ENCODE measurements around the gene GFY. TPM values are rescaled to one million over a fixed set of nuclear protein-coding genes. Genes with fewer than 3 reads are reported as not detected.
A peak's percentile ranks its signal among the peaks of the same experiment; 100 is the strongest.

The GFY gene
- total RNA-seq, 2 donors from 2014 or later: 0.18 TPM; not detected in 1

DNA sequence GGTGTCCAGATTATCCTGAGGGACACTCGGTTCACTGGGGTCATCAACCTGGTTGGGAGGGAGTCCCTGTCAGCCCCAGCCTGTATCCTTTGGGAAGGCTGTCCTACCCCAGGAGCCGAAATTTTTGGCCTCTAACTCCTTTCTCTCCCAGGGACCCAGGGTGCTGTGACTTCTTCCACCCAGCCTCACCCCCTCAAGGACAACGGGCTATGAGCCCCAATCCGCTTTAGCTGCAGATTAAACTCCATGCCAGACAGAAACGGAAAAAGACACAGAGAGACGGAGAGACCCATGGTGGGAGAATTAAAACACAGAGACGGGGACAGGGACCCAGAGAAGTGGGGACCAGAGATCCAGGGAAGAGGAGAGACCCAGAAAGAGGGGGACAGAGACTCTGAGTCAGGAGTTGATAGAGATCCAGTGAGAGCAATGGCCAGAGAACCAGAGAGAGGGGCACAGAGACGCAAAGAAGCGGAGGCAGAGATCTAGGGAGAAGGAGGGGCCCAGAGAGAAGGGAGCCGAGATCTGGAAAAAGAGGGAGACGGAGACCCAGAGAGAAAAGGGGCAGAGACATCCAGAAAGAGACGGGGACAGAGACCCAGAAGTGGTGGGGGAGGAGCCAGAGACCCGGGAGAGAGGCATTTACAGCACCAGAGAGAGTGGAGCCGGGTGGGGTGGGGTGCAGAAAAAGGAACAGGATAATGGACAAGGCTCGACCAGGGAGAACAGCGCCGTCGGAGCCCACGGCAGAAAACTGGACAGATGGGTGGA is 15.4 kb downstream of the GFY start:
- no peak overlapping the region for H3K4me3 ChIP-seq (ENCODE audit: low read length)
- Mint-ChIP-seq H3K4me3 (peak overlapping the region; percentile 26), H3K9me3 (peaks cover 2% of the 10 kb centered on the region), H3K36me3 (ENCODE audit: low read depth) (no peaks in the 10 kb centered on the region), H3K27ac (no peak overlapping the region), H3K4me1 (no peaks in the 10 kb centered on the region), H3K27me3 (ENCODE audit: insufficient read depth) (peaks cover 71% of the 10 kb centered on the region)
- no peaks in the 10 kb centered on the region for H3K36me3 ChIP-seq (ENCODE audit: control insufficient read depth, insufficient read depth, low read length)
- H3K9me3 ChIP-seq (ENCODE audit: control insufficient read depth, low read length): no peaks in the 10 kb centered on the region
- TF ChIP-seq, protein P1, sequence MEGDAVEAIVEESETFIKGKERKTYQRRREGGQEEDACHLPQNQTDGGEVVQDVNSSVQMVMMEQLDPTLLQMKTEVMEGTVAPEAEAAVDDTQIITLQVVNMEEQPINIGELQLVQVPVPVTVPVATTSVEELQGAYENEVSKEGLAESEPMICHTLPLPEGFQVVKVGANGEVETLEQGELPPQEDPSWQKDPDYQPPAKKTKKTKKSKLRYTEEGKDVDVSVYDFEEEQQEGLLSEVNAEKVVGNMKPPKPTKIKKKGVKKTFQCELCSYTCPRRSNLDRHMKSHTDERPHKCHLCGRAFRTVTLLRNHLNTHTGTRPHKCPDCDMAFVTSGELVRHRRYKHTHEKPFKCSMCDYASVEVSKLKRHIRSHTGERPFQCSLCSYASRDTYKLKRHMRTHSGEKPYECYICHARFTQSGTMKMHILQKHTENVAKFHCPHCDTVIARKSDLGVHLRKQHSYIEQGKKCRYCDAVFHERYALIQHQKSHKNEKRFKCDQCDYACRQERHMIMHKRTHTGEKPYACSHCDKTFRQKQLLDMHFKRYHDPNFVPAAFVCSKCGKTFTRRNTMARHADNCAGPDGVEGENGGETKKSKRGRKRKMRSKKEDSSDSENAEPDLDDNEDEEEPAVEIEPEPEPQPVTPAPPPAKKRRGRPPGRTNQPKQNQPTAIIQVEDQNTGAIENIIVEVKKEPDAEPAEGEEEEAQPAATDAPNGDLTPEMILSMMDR (conservative IDR thresholded peaks at IDR 0.05): no peak
- H3K4me1 ChIP-seq (ENCODE audit: control insufficient read depth, insufficient read depth, low read length): no peaks in the 10 kb centered on the region
- H3K27me3 ChIP-seq (ENCODE audit: control insufficient read depth, insufficient read depth, low read length, poor library complexity, severe bottlenecking): peaks cover 71% of the 10 kb centered on the region
- H3K27ac ChIP-seq (ENCODE audit: low read depth, low read length): no peak overlapping the region
- no peak overlapping the region for H3K9ac ChIP-seq (ENCODE audit: extremely low read depth, low read length, poor library complexity, severe bottlenecking)
- WGBS, 2 experiments (ENCODE audit: insufficient coverage in 1 of 2, insufficient read length in 1 of 2): 40 to 41% methylated on average over 14 to 19 of the region's 19 CpGs
- no peak for DNase-seq

DNA sequence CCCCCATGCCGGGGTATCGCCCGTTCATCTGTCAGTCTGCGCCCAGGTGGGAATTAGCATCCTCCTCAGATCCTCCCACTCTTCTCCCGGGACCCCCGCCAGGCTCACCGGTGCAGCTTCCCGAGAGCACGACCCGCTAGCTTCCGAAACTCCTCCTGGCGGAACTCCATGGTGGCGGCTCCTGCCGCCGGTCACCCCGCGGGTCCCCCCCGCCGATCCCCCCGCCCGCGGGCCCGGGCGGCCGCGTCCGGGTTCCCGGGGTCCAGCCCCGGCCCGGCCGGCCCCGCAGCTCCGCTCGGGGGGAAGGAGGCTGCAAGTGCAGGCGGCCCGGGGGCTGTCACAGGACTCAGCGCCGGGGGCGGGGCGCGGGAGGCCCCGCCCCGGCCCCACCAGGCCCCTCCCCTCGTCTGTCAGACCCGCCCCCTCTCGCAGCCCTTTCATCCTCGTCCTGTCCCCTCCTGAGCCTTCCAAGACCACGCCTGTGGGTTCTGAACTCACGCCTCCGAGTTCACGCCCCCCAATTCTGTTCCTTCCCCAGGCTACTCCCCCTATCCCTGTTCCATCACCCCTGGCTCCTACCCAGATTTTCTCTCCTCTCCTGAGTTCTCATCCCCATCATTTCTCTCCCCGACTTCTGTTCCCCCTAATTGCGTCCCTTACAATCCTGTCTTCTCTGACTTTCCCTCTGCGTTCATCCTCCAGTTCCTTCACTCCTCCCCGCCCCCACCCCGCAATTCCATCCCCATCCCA is 16.2 kb downstream of the GFY start, which contains the start of gene SLC17A7:
SLC17A7 (minus strand) TSS at position 318 of the 750 bp plus-strand sequence; CDS start at position 170, 148 bp downstream.
- Mint-ChIP-seq H3K36me3 (ENCODE audit: low read depth) (peaks cover 5% of the 10 kb centered on the region), H3K27me3 (ENCODE audit: insufficient read depth) (peaks cover 63% of the 10 kb centered on the region), H3K4me1 (no peaks in the 10 kb centered on the region), H3K4me3 (peak within 1 kb of the TSS; percentile 64), H3K9me3 (no peaks in the 10 kb centered on the region), H3K27ac (no peak within 1 kb of the TSS)
- Histone ChIP-seq H3K4me3 (ENCODE audit: low read length) (peak within 1 kb of the TSS; percentile 56), H3K27ac (ENCODE audit: low read depth, low read length) (no peak within 1 kb of the TSS), H3K9me3 (ENCODE audit: control insufficient read depth, low read length) (no peaks in the 10 kb centered on the region), H3K36me3 (ENCODE audit: control insufficient read depth, insufficient read depth, low read length) (no peaks in the 10 kb centered on the region), H3K4me1 (ENCODE audit: control insufficient read depth, insufficient read depth, low read length) (no peaks in the 10 kb centered on the region), H3K27me3 (ENCODE audit: control insufficient read depth, insufficient read depth, low read length, poor library complexity, severe bottlenecking) (peaks cover 63% of the 10 kb centered on the region), H3K9ac (ENCODE audit: extremely low read depth, low read length, poor library complexity, severe bottlenecking) (no peak within 1 kb of the TSS)
- DNase-seq: peak; percentile 91
- 2 to 6% methylated on average over 12 to 56 of the region's 56 CpGs for WGBS, 2 experiments (ENCODE audit: insufficient coverage in 1 of 2, insufficient read length in 1 of 2)
- TF ChIP-seq, protein P1 (conservative IDR thresholded peaks at IDR 0.05): peak; percentile 24

DNA sequence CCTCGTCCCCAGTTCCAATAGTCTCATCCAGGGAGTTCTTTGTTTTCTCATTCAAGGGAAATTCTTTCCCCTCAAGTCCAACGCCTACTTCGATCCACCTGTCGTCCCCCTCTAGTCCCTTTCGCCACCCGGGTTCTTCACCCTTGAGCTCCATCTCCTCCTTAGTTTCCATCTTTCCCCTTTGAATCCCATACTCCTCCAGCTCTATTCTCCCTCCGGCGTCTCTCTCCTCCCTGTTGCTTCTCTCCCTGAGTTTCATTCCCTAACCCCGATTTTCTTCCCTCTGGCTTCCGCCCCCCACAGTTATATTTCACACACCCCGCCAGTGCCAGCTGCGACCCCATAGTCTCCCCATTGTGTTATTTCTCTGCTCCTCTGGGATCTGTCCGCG is 16.8 kb downstream of the GFY start:
- TF ChIP-seq, protein P1 (conservative IDR thresholded peaks at IDR 0.05): no peak
- H3K4me3 ChIP-seq (ENCODE audit: low read length): peak overlapping the region; percentile 56
- no peak overlapping the region for H3K27ac Mint-ChIP-seq
- peak overlapping the region; percentile 64 for H3K4me3 Mint-ChIP-seq
- H3K4me1 Mint-ChIP-seq: no peaks in the 10 kb centered on the region
- no peaks in the 10 kb centered on the region for H3K9me3 Mint-ChIP-seq
- peaks cover 10% of the 10 kb centered on the region for H3K36me3 Mint-ChIP-seq (ENCODE audit: low read depth)
- DNase-seq: no peak
- H3K27me3 Mint-ChIP-seq (ENCODE audit: insufficient read depth): peaks cover 58% of the 10 kb centered on the region
- no peak overlapping the region for H3K27ac ChIP-seq (ENCODE audit: low read depth, low read length)
- no peak overlapping the region for H3K9ac ChIP-seq (ENCODE audit: extremely low read depth, low read length, poor library complexity, severe bottlenecking)
- H3K36me3 ChIP-seq (ENCODE audit: control insufficient read depth, insufficient read depth, low read length): peaks cover 2% of the 10 kb centered on the region
- 20 to 21% methylated on average over 10 to 14 of the region's 14 CpGs for WGBS, 2 experiments (ENCODE audit: insufficient coverage in 1 of 2, insufficient read length in 1 of 2)
- no peaks in the 10 kb centered on the region for H3K4me1 ChIP-seq (ENCODE audit: control insufficient read depth, insufficient read depth, low read length)
- H3K27me3 ChIP-seq (ENCODE audit: control insufficient read depth, insufficient read depth, low read length, poor library complexity, severe bottlenecking): peaks cover 57% of the 10 kb centered on the region
- no peaks in the 10 kb centered on the region for H3K9me3 ChIP-seq (ENCODE audit: control insufficient read depth, low read length)
